Measurements from ENCODE around the gene B3GAT1.

B3GAT1 gene

GRCh38 chr11:134407321-134407828, 4.7 kb downstream of the B3GAT1 start:
- no peak for DNase-seq

- no peak for DNase-seq
Observed at GRCh38 chr11:134406264-134407185, 5.5 kb downstream of the B3GAT1 start.

- DNase-seq: no peak
Observed at GRCh38 chr11:134405841-134406240, 6.2 kb downstream of the B3GAT1 start.

GRCh38 chr11:134405436-134405835, 6.6 kb downstream of the B3GAT1 start:
- no peak for DNase-seq

GRCh38 chr11:134404575-134405341, 7.3 kb downstream of the B3GAT1 start:
- DNase-seq: no peak

- no peak for DNase-seq
Observed at GRCh38 chr11:134402910-134403309, 9.1 kb downstream of the B3GAT1 start.

- DNase-seq: no peak
Observed at GRCh38 chr11:134401825-134402809, 9.9 kb downstream of the B3GAT1 start.

GRCh38 chr11:134399996-134400395, 12.0 kb downstream of the B3GAT1 start:
- no peak for DNase-seq

GRCh38 chr11:134399293-134399654, 12.8 kb downstream of the B3GAT1 start:
- DNase-seq: no peak

GRCh38 chr11:134398644-134399292, 13.3 kb downstream of the B3GAT1 start:
- no peak for DNase-seq

GRCh38 chr11:134398079-134398444, 14.0 kb downstream of the B3GAT1 start:
- DNase-seq: no peak

- DNase-seq: no peak
Observed at GRCh38 chr11:134397304-134398078, 14.6 kb downstream of the B3GAT1 start.

- no peak for DNase-seq
Observed at GRCh38 chr11:134395002-134395401, 17.0 kb downstream of the B3GAT1 start.

GRCh38 chr11:134394311-134394710, 17.7 kb downstream of the B3GAT1 start:
- DNase-seq: no peak

GRCh38 chr11:134393638-134394037, 18.4 kb downstream of the B3GAT1 start:
- DNase-seq: no peak

GRCh38 chr11:134392953-134393615, 19.0 kb downstream of the B3GAT1 start:
- DNase-seq: no peak

- DNase-seq: no peak
Observed at GRCh38 chr11:134391656-134392055, 20.4 kb downstream of the B3GAT1 start.

- no peak for DNase-seq
Observed at GRCh38 chr11:134390706-134391569, 21.1 kb downstream of the B3GAT1 start.

GRCh38 chr11:134389464-134390180, 22.4 kb downstream of the B3GAT1 start:
- DNase-seq: no peak
